CD4-positive, CD25-positive, alpha-beta regulatory T cell (primary cell): ENCODE data around the gene CMTR1. TPM values are rescaled to one million over a fixed set of nuclear protein-coding genes. Genes with fewer than 3 reads are reported as not detected.
"Not testable (repeated sequence)": the region's sequence is repeated elsewhere in the genome, so short reads cannot be mapped to it uniquely, and the experiment has no call there.

Source experiments
- ATAC-seq, 2 donors: fragments of 150-1000 bp; cut with Tn5 transposase; one replicate each; pipeline ENCODE4 v1.10.0; 2021; ENCODE audit warnings: low read depth in 2 of 2, moderate number of reproducible peaks in 2 of 2, moderate library complexity in 1 of 2
- DNase-seq, 3 donors: peaks; one replicate each; pipeline versions ENCODE4 v3.0.0 to v3.0.0-alpha.2; 2012 to 2022; ENCODE audit warnings: mixed read lengths in 1 of 3
- H3K27ac ChIP-seq: one replicate; pipeline ENCODE4 v1.7.0; 2013; ENCODE audit warnings: mild to moderate bottlenecking, low read length; ENCODE audit not compliant: insufficient read depth, poor library complexity, severe bottlenecking
- H3K27me3 ChIP-seq: one replicate; pipeline ENCODE4 v1.7.0; 2013; ENCODE audit warnings: low read length; ENCODE audit not compliant: control insufficient read depth, insufficient read depth
- H3K36me3 ChIP-seq: one replicate; pipeline ENCODE4 v1.7.0; 2013; ENCODE audit warnings: mild to moderate bottlenecking, low read length, moderate library complexity; ENCODE audit not compliant: control insufficient read depth, insufficient read depth
- H3K4me1 ChIP-seq: 2 replicates; pipeline ENCODE4 v1.7.0; 2013; ENCODE audit warnings: mild to moderate bottlenecking, low read length; ENCODE audit not compliant: insufficient read depth, control insufficient read depth, poor library complexity, severe bottlenecking
- H3K4me3 ChIP-seq: one replicate; pipeline ENCODE4 v1.7.0; 2013; ENCODE audit warnings: low read depth, mild to moderate bottlenecking, low read length, moderate library complexity
- H3K9me3 ChIP-seq, 2 experiments: 1 replicate in 1 of 2; 2 replicates in 1 of 2; pipeline ENCODE4 v1.7.0; 2013; ENCODE audit warnings: low read length in 2 of 2, mild to moderate bottlenecking in 1 of 2, moderate library complexity in 1 of 2; ENCODE audit not compliant: control insufficient read depth in 2 of 2
- H3K27ac Mint-ChIP-seq, 3 donors: one replicate each; pipeline ENCODE4 v1.8.0; 2020 to 2022; ENCODE audit warnings: mild to moderate bottlenecking in 3 of 3, mixed read lengths in 3 of 3, moderate library complexity in 2 of 3
- H3K27me3 Mint-ChIP-seq: one replicate; pipeline ENCODE4 v1.8.0; 2022; ENCODE audit warnings: mild to moderate bottlenecking, mixed read lengths
- H3K36me3 Mint-ChIP-seq: one replicate; pipeline ENCODE4 v1.8.0; 2020; ENCODE audit warnings: mixed read lengths
- H3K4me1 Mint-ChIP-seq, 4 donors: one replicate each; pipeline ENCODE4 v1.8.0; 2020 to 2022; ENCODE audit warnings: mixed read lengths in 4 of 4, mild to moderate bottlenecking in 1 of 4
- H3K4me3 Mint-ChIP-seq, 4 donors: one replicate each; pipeline ENCODE4 v1.8.0; 2020 to 2022; ENCODE audit warnings: mild to moderate bottlenecking in 4 of 4, mixed read lengths in 4 of 4, moderate library complexity in 3 of 4
- H3K9me3 Mint-ChIP-seq, 7 donors: one replicate each; pipeline ENCODE4 v1.8.0; 2020 to 2022; ENCODE audit warnings: mixed read lengths in 7 of 7, mild to moderate bottlenecking in 3 of 7, moderate library complexity in 2 of 7
- polyA plus RNA-seq, 4 donors: library from polyadenylated mRNA; unstranded; fragments of 300-500 nt; fragmentation: Illumina TruSeq; gene quantifications; one replicate each; pipeline ENCODE4 v1.2.3, GENCODE V29; 2021
- total RNA-seq: library from RNA; stranded (reverse); gene quantifications from one replicate; pipeline ENCODE4 v1.2.3, GENCODE V29; 2022

Gene CMTR1
- total and polyA plus RNA-seq, 5 donors from 2014 or later: 27.8 to 91.2 (median 29.4) TPM

- Mint-ChIP-seq H3K27ac (no peak overlapping the region), H3K36me3 (no peaks in the 10 kb centered on the region), H3K9me3 (no peaks in the 10 kb centered on the region), H3K4me1 (no peaks in the 10 kb centered on the region), H3K4me3 (no peak overlapping the region), H3K27me3 (peaks cover 5% of the 10 kb centered on the region)
- Histone ChIP-seq H3K4me1 (no peaks in the 10 kb centered on the region), H3K27me3 (no peaks in the 10 kb centered on the region), H3K9me3 (no peaks in the 10 kb centered on the region), H3K4me3 (no peak overlapping the region), H3K36me3 (no peaks in the 10 kb centered on the region), H3K27ac (no peak overlapping the region)
- DNase-seq (no peak), ATAC-seq (no peak)
These were observed 33.9 kb upstream of the CMTR1 start for GRCh38 chr6:37399131-37399530.

- Mint-ChIP-seq H3K4me3 (no peak overlapping the region), H3K27me3 (peaks cover 5% of the 10 kb centered on the region), H3K27ac (no peak overlapping the region), H3K36me3 (no peaks in the 10 kb centered on the region), H3K4me1 (no peaks in the 10 kb centered on the region), H3K9me3 (no peaks in the 10 kb centered on the region)
- H3K36me3 ChIP-seq: no peaks in the 10 kb centered on the region
- H3K9me3 ChIP-seq: no peaks in the 10 kb centered on the region
- H3K27ac ChIP-seq: no peak overlapping the region
- ATAC-seq: no peak
- DNase-seq: no peak
- peaks cover 3% of the 10 kb centered on the region for H3K27me3 ChIP-seq
- H3K4me1 ChIP-seq: no peaks in the 10 kb centered on the region
- H3K4me3 ChIP-seq: no peak overlapping the region
These were observed 33.1 kb upstream of the CMTR1 start for GRCh38 chr6:37399795-37400490.

DNA sequence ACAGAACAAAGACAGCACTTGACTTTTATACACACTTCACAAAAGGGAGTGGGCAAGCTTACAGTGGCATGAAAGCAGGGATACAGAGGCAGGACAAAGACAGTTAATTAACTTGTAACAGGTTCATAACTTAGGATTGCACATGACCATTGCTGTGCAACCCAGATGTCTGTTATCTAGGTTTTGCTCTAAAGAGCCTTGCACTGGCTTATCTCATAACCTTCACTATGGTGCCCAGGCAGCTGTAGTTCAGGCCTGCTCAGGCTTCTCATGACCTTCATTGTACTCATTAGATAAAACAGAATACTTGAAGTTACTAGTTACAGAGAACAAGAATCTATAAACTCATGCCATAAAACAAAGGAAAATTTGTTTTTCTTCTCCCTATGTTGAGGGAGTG, 31.4 kb upstream of the CMTR1 start:
- H3K36me3 ChIP-seq, H3K4me1 ChIP-seq, H3K9me3 ChIP-seq, H3K4me1 Mint-ChIP-seq, H3K4me3 ChIP-seq, ATAC-seq, H3K27ac ChIP-seq, DNase-seq, H3K9me3 Mint-ChIP-seq, H3K27me3 ChIP-seq, H3K27ac Mint-ChIP-seq, H3K36me3 Mint-ChIP-seq, H3K4me3 Mint-ChIP-seq: not testable (repeated sequence)
- H3K27me3 Mint-ChIP-seq: peaks cover 10% of the 10 kb centered on the region

GRCh38 chr6:37406726-37407341, 26.2 kb upstream of the CMTR1 start:
- Mint-ChIP-seq H3K27me3 (peaks cover 32% of the 10 kb centered on the region), H3K9me3 (peaks cover 0 to 2% (median 0%) of the 10 kb centered on the region in 7 donors), H3K27ac (no peak overlapping the region)

DNA sequence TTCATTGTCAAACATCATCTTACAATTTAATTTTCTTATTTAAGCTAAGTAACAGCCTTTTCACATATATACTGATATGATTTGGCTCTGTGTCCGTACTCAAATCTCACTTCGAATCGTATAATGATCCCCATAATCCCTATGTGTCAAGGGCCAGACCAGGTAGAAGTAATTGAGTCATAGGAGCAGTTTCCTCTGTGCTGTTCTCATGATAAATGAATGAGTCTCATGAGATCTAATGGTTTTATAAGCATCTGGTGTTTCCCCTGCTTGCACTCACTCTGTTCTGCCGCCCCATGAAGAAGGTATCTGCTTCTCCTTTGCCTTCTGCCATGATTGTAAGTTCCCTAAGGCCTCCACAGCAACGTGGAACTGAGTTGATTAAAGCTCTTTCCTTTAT, 25.1 kb upstream of the CMTR1 start:
- no peaks in the 10 kb centered on the region for H3K4me1 Mint-ChIP-seq
- H3K4me3 ChIP-seq: no peak overlapping the region
- no peaks in the 10 kb centered on the region for H3K9me3 ChIP-seq
- no peak overlapping the region for H3K4me3 Mint-ChIP-seq
- no peaks in the 10 kb centered on the region for H3K36me3 ChIP-seq
- H3K27ac Mint-ChIP-seq: no peak overlapping the region
- H3K9me3 Mint-ChIP-seq: peaks cover 0 to 2% (median 0%) of the 10 kb centered on the region in 7 donors
- peaks cover 9% of the 10 kb centered on the region for H3K27me3 ChIP-seq
- no peaks in the 10 kb centered on the region for H3K36me3 Mint-ChIP-seq
- DNase-seq (no peak), ATAC-seq (no peak)
- H3K27ac ChIP-seq: no peak overlapping the region
- H3K4me1 ChIP-seq: no peaks in the 10 kb centered on the region
- H3K27me3 Mint-ChIP-seq: peaks cover 26% of the 10 kb centered on the region

More at GRCh38 chr6:37406726-37407341, 26.2 kb upstream of the CMTR1 start:
- ATAC-seq (no peak), DNase-seq (no peak)
- Histone ChIP-seq H3K27ac (no peak overlapping the region), H3K4me3 (no peak overlapping the region), H3K4me1 (no peaks in the 10 kb centered on the region), H3K27me3 (peaks cover 9% of the 10 kb centered on the region), H3K9me3 (no peaks in the 10 kb centered on the region), H3K36me3 (no peaks in the 10 kb centered on the region)
- Mint-ChIP-seq H3K36me3 (no peaks in the 10 kb centered on the region), H3K4me3 (no peak overlapping the region), H3K4me1 (no peaks in the 10 kb centered on the region)

DNA sequence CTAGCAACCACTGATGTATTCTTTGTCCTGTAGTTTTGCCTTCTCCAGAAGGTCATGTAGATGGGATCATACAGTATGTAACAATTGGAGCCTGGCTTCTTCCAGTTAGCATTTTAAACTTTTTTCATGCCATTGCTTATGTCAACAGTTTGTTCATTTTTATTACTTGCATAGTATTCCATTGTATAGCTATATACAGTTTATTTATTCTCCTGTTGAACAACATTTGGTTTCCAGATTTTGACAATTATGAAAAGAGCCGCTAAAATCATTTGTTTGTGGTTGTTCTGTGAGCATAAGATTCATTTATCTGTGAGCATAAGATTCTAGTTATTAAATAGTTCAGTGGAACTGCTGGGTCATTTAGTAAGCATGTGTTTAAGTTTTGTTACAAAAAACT, 23.5 kb upstream of the CMTR1 start:
- no peaks in the 10 kb centered on the region for H3K36me3 ChIP-seq
- Mint-ChIP-seq H3K27me3 (peaks cover 26% of the 10 kb centered on the region), H3K9me3 (peaks cover 0 to 2% (median 0%) of the 10 kb centered on the region in 7 donors), H3K27ac (no peak overlapping the region), H3K36me3 (no peaks in the 10 kb centered on the region), H3K4me1 (no peaks in the 10 kb centered on the region), H3K4me3 (no peak overlapping the region)
- H3K4me1 ChIP-seq: no peaks in the 10 kb centered on the region
- no peak overlapping the region for H3K4me3 ChIP-seq
- DNase-seq (no peak), ATAC-seq (no peak)
- peaks cover 6% of the 10 kb centered on the region for H3K27me3 ChIP-seq
- no peaks in the 10 kb centered on the region for H3K9me3 ChIP-seq
- no peak overlapping the region for H3K27ac ChIP-seq

DNA sequence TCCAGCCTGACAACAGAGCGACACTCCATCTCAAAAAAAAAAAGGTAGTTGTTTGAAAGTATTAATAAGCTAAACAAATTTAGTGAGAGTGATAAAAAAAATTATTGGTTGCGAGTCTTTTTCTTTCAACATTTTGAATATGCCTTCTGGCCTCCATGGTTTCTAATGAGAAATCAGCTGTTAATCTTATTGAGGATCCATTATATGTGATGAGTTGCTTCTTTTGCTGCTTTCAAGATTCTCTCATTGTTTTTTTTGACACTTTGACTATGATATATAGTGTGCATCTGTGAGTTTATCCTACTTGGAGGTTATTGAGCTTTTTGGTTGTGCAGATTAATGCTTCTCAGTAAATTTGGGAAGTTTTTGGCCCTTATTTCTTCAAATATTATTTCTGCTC, 15.6 kb upstream of the CMTR1 start:
- H3K27ac Mint-ChIP-seq: no peak overlapping the region

DNA sequence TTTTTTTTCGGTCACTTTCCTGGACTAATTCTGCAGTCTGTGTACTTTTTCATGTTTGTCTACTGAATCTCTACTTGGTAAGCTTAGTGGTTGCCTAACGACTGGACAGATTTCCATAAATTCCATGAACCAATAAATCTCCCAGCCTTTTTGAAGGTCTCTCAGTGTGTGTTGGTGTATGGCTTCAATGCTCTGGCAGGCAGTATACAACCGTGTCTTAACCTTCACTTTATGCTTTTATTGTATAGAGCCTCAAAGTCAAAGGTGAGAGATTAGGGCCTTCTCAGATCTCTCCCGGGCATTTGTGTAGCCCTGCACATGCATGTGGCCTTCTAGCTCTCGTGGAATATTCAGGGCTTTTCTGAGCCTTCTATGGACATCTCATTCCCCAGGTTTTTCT, 14.3 kb upstream of the CMTR1 start:
- no peak overlapping the region for H3K4me3 ChIP-seq
- ATAC-seq (no peak), DNase-seq (no peak)
- no peak overlapping the region for H3K27ac Mint-ChIP-seq
- H3K9me3 Mint-ChIP-seq: peaks cover 0 to 1% (median 0%) of the 10 kb centered on the region in 7 donors
- no peaks in the 10 kb centered on the region for H3K4me1 ChIP-seq
- H3K27me3 ChIP-seq: no peaks in the 10 kb centered on the region
- no peaks in the 10 kb centered on the region for H3K36me3 ChIP-seq
- H3K9me3 ChIP-seq: no peaks in the 10 kb centered on the region
- no peaks in the 10 kb centered on the region for H3K4me1 Mint-ChIP-seq
- no peak overlapping the region for H3K4me3 Mint-ChIP-seq
- H3K27me3 Mint-ChIP-seq: peaks cover 5% of the 10 kb centered on the region
- no peak overlapping the region for H3K27ac ChIP-seq
- no peaks in the 10 kb centered on the region for H3K36me3 Mint-ChIP-seq

More for the DNA sequence above, 15.6 kb upstream of the CMTR1 start:
- peaks cover 0 to 1% (median 0%) of the 10 kb centered on the region in 7 donors for H3K9me3 Mint-ChIP-seq
- no peak overlapping the region for H3K4me3 Mint-ChIP-seq
- ATAC-seq: no peak
- H3K4me3 ChIP-seq: no peak overlapping the region
- no peak for DNase-seq
- no peaks in the 10 kb centered on the region for H3K36me3 ChIP-seq
- no peaks in the 10 kb centered on the region for H3K27me3 ChIP-seq
- no peaks in the 10 kb centered on the region for H3K9me3 ChIP-seq
- no peak overlapping the region for H3K27ac ChIP-seq
- no peaks in the 10 kb centered on the region for H3K4me1 Mint-ChIP-seq
- H3K4me1 ChIP-seq: no peaks in the 10 kb centered on the region
- H3K27me3 Mint-ChIP-seq: peaks cover 5% of the 10 kb centered on the region
- H3K36me3 Mint-ChIP-seq: no peaks in the 10 kb centered on the region
